IPS-18c (cell line): ENCODE results near the gene CNGA4.

Experiments
- H3K4me3 ChIP-seq: 2 replicates; pipeline ENCODE4 v1.7.0; 2013; ENCODE audit warnings: low read depth, mild to moderate bottlenecking, low read length, moderate library complexity; ENCODE audit not compliant: insufficient read depth
- H3K9me3 ChIP-seq: one replicate; pipeline ENCODE4 v1.6.1; 2013; ENCODE audit warnings: mild to moderate bottlenecking, low read length, moderate library complexity; ENCODE audit not compliant: control insufficient read depth, insufficient read depth

The CNGA4 gene

DNA sequence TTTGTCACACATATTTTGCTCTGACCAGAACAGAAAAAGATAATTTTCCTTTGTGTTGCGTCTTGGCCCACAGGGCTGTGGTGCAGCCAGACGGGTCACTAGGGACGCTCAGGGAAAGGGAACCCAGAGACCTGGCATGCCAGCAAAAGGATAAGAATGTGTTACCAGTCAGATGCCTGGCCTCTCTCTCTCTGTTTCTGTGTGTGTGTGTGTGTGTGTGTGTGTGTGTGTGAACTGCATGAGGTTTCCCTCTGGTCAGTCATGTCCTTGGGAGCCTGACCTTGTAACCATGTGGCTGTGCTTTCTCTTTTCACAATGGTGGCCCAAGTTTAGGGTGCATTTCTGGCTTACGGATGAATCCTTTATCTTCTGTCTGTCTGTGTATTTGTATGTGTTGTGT lies 46.1 kb downstream of the CNGA4 start:
- Histone ChIP-seq H3K4me3 (no peak overlapping the region), H3K9me3 (no peaks in the 10 kb centered on the region)
